Mammary epithelial cell (primary cell): ENCODE data around the gene SSRP1.
"Not testable (repeated sequence)": the region's sequence is repeated elsewhere in the genome, so short reads cannot be mapped to it uniquely, and the experiment has no call there.

ENCODE experiments used
- EZH2 ChIP-seq: IDR thresholded peaks from 2 replicates; pipeline ENCODE4 v1.6.1; 2012; ENCODE audit warnings: low read length, inconsistent platforms, borderline replicate concordance
- TF ChIP-seq, protein P1 (sequence below), 2 donors: IDR thresholded peaks in 1 of 2; conservative IDR thresholded peaks in 1 of 2; 2 replicates each; pipeline ENCODE4 v1.5.1; 2011 to 2012; ENCODE audit warnings: inconsistent platforms in 2 of 2, low read length in 2 of 2, mild to moderate bottlenecking in 2 of 2, control low read depth in 1 of 2, low read depth in 1 of 2; ENCODE audit not compliant: insufficient read depth in 1 of 2; ENCODE audit errors: extremely low read depth in 1 of 2

DNA sequence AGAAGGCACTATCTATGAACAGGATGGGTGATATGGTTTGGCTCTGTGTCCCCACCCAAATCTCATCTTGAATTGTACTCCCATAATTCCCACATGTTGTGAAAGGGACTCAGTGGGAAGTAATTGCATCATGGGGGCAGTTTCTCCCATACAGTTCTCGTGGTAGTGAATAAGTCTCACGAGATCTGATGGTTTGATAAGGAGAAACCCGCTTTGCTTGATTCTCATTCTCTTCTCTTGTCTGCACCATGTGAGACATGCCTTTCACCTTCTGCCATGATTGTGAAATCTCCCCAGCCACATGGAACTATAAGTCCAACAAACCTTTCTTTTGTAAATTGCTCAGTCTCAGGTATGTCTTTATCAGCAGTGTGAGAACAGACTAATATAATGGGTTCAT, 39.5 kb downstream of the SSRP1 start:
- TF ChIP-seq, protein P1, sequence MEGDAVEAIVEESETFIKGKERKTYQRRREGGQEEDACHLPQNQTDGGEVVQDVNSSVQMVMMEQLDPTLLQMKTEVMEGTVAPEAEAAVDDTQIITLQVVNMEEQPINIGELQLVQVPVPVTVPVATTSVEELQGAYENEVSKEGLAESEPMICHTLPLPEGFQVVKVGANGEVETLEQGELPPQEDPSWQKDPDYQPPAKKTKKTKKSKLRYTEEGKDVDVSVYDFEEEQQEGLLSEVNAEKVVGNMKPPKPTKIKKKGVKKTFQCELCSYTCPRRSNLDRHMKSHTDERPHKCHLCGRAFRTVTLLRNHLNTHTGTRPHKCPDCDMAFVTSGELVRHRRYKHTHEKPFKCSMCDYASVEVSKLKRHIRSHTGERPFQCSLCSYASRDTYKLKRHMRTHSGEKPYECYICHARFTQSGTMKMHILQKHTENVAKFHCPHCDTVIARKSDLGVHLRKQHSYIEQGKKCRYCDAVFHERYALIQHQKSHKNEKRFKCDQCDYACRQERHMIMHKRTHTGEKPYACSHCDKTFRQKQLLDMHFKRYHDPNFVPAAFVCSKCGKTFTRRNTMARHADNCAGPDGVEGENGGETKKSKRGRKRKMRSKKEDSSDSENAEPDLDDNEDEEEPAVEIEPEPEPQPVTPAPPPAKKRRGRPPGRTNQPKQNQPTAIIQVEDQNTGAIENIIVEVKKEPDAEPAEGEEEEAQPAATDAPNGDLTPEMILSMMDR (conservative IDR thresholded peaks at IDR 0.05 in 1 of 2, IDR thresholded peaks at IDR 0.05 in 1 of 2; ENCODE audit: extremely low read depth in 1 of 2, insufficient read depth in 1 of 2, low read depth in 1 of 2, low read length in 2 of 2), result not testable (repeated sequence)
- TF ChIP-seq EZH2, result not testable (repeated sequence)
